ENCODE measurements around the gene IDH2. TPM values are rescaled to one million over a fixed set of nuclear protein-coding genes. Genes with fewer than 3 reads are reported as not detected.
"Not testable (repeated sequence)": the region's sequence is repeated elsewhere in the genome, so short reads cannot be mapped to it uniquely, and the experiment has no call there.

IDH2 gene
- 100 to 1,000 TPM; 291 to 301 TPM for total RNA-seq

- peaks cover 5% of the 10 kb centered on the region for H3K27me3 Mint-ChIP-seq (ENCODE audit: low read depth)
- H3K4me1 Mint-ChIP-seq (ENCODE audit: low read depth), result peaks cover 54% of the 10 kb centered on the region
- no peaks in the 10 kb centered on the region for H3K9me3 Mint-ChIP-seq (ENCODE audit: insufficient read depth)
- H3K4me3 Mint-ChIP-seq, result peak within 1 kb of the TSS; percentile 93
- ATAC-seq (peak; percentile 85), DNase-seq (peak; percentile 75)
- H3K36me3 Mint-ChIP-seq (ENCODE audit: low read depth), result peaks cover 33% of the 10 kb centered on the region
- peak within 1 kb of the TSS; percentile 99 for H3K27ac Mint-ChIP-seq
- POLR2A ChIA-PET, result interaction anchor here (0.7 to 1.8 kb wide), 9 partner anchors 40 to 208 kb away, joined by 3 to 6 read pairs (median 4); partner anchors contain the start of genes AP3S2, CIB1, GDPGP1 and SEMA4B
- CTCF ChIA-PET, result interaction anchor here (0.7 to 5.8 kb wide), 8 partner anchors 11 to 227 kb away, joined by 3 to 40 read pairs (median 3); partner anchors contain the start of genes CIB1 and GDPGP1
Measured at GRCh38 chr15:90101969-90102890, at the start of gene IDH2. TSS of gene IDH2 (minus strand) at chr15:90102468. CDS start at chr15:90102390, 78 bp downstream.

- H3K27me3 Mint-ChIP-seq (ENCODE audit: low read depth); H3K4me3 Mint-ChIP-seq; H3K27ac Mint-ChIP-seq; DNase-seq; H3K36me3 Mint-ChIP-seq (ENCODE audit: low read depth); H3K9me3 Mint-ChIP-seq (ENCODE audit: insufficient read depth); POLR2A ChIA-PET; H3K4me1 Mint-ChIP-seq (ENCODE audit: low read depth); ATAC-seq: not testable (repeated sequence)
- CTCF ChIA-PET, result interaction anchor here (0.8 to 1.3 kb wide), 3 partner anchors 8 to 143 kb away, joined by 3 to 4 read pairs (median 3); no protein-coding TSS in a partner anchor
Measured at GRCh38 chr15:90150551-90150950, 48.3 kb upstream of the IDH2 start.

- no peaks in the 10 kb centered on the region for H3K27me3 Mint-ChIP-seq (ENCODE audit: low read depth)
- H3K27ac Mint-ChIP-seq, result no peak overlapping the region
- ChIA-PET POLR2A (interaction anchor here (0.6 to 1.3 kb wide), 2 partner anchors 51 to 155 kb away, joined by 3 read pairs; no protein-coding TSS in a partner anchor), CTCF (interaction anchor here (1.2 to 1.4 kb wide), 3 partner anchors 50 to 71 kb away, joined by 3 to 5 read pairs (median 5); no protein-coding TSS in a partner anchor)
- H3K4me1 Mint-ChIP-seq (ENCODE audit: low read depth), result peaks cover 10% of the 10 kb centered on the region
- ATAC-seq (no peak), DNase-seq (no peak)
- H3K9me3 Mint-ChIP-seq (ENCODE audit: insufficient read depth), result no peaks in the 10 kb centered on the region
- no peak overlapping the region for H3K4me3 Mint-ChIP-seq
- no peaks in the 10 kb centered on the region for H3K36me3 Mint-ChIP-seq (ENCODE audit: low read depth)
Measured at GRCh38 chr15:90149609-90150340, 47.5 kb upstream of the IDH2 start.

- H3K4me3 Mint-ChIP-seq; ATAC-seq; H3K9me3 Mint-ChIP-seq (ENCODE audit: insufficient read depth); H3K27ac Mint-ChIP-seq; DNase-seq; H3K36me3 Mint-ChIP-seq (ENCODE audit: low read depth); POLR2A ChIA-PET; H3K27me3 Mint-ChIP-seq (ENCODE audit: low read depth): not testable (repeated sequence)
- CTCF ChIA-PET, result interaction anchor here (2.0 to 3.2 kb wide), 2 partner anchors 76 to 87 kb away, joined by 4 to 11 read pairs; partner anchors contain the start of genes CIB1 and GDPGP1
- peaks cover 27% of the 10 kb centered on the region for H3K4me1 Mint-ChIP-seq (ENCODE audit: low read depth)
Measured at GRCh38 chr15:90146198-90146761, 44.0 kb upstream of the IDH2 start.

GRCh38 chr15:90145761-90146160 is 43.5 kb upstream of the IDH2 start:
- Mint-ChIP-seq H3K9me3 (ENCODE audit: insufficient read depth) (no peaks in the 10 kb centered on the region), H3K27me3 (ENCODE audit: low read depth) (no peaks in the 10 kb centered on the region), H3K27ac (no peak overlapping the region), H3K4me1 (ENCODE audit: low read depth) (peaks cover 30% of the 10 kb centered on the region), H3K4me3 (no peak overlapping the region), H3K36me3 (ENCODE audit: low read depth) (peaks cover 1% of the 10 kb centered on the region)
- ChIA-PET POLR2A (no interaction called here), CTCF (interaction anchor here (2.0 to 3.2 kb wide), 2 partner anchors 76 to 88 kb away, joined by 4 to 11 read pairs; partner anchors contain the start of genes CIB1 and GDPGP1)
- ATAC-seq (no peak), DNase-seq (no peak)

GRCh38 chr15:90145259-90145658 is 43.0 kb upstream of the IDH2 start:
- ChIA-PET CTCF (interaction anchor here (2.0 to 3.2 kb wide), 2 partner anchors 77 to 88 kb away, joined by 4 to 11 read pairs; partner anchors contain the start of genes CIB1 and GDPGP1), POLR2A (no interaction called here)
- no peak for DNase-seq
- H3K4me1 Mint-ChIP-seq (ENCODE audit: low read depth), result peaks cover 30% of the 10 kb centered on the region
- H3K4me3 Mint-ChIP-seq, result no peak overlapping the region
- H3K27ac Mint-ChIP-seq, result no peak overlapping the region
- ATAC-seq, result no peak
- H3K9me3 Mint-ChIP-seq (ENCODE audit: insufficient read depth), result no peaks in the 10 kb centered on the region
- peaks cover 1% of the 10 kb centered on the region for H3K36me3 Mint-ChIP-seq (ENCODE audit: low read depth)
- H3K27me3 Mint-ChIP-seq (ENCODE audit: low read depth), result no peaks in the 10 kb centered on the region

GRCh38 chr15:90143166-90143655 is 40.9 kb upstream of the IDH2 start:
- no peaks in the 10 kb centered on the region for H3K9me3 Mint-ChIP-seq (ENCODE audit: insufficient read depth)
- ChIA-PET POLR2A (interaction anchor here (1.3 to 1.7 kb wide), 3 partner anchors 41 to 49 kb away, joined by 3 to 5 read pairs (median 5); partner anchors contain the start of gene IDH2), CTCF (interaction anchor here (0.7 to 3.5 kb wide), 29 partner anchors 8 to 339 kb away, joined by 3 to 29 read pairs (median 4); partner anchors contain the start of genes IDH2, NGRN and SEMA4B)
- peaks cover 11% of the 10 kb centered on the region for H3K36me3 Mint-ChIP-seq (ENCODE audit: low read depth)
- peaks cover 40% of the 10 kb centered on the region for H3K4me1 Mint-ChIP-seq (ENCODE audit: low read depth)
- peak overlapping the region; percentile 12 for H3K4me3 Mint-ChIP-seq
- peak overlapping the region; percentile 61 for H3K27ac Mint-ChIP-seq
- peak; percentile 84 for ATAC-seq
- H3K27me3 Mint-ChIP-seq (ENCODE audit: low read depth), result no peaks in the 10 kb centered on the region
- DNase-seq, result peak; percentile 79

- ATAC-seq, result peak; percentile 80
- peak; percentile 69 for DNase-seq
- peak overlapping the region; percentile 64 for H3K27ac Mint-ChIP-seq
- peaks cover 40% of the 10 kb centered on the region for H3K4me1 Mint-ChIP-seq (ENCODE audit: low read depth)
- H3K36me3 Mint-ChIP-seq (ENCODE audit: low read depth), result peaks cover 11% of the 10 kb centered on the region
- H3K9me3 Mint-ChIP-seq (ENCODE audit: insufficient read depth), result no peaks in the 10 kb centered on the region
- H3K27me3 Mint-ChIP-seq (ENCODE audit: low read depth), result no peaks in the 10 kb centered on the region
- ChIA-PET POLR2A (interaction anchor here (0.7 to 1.7 kb wide), 5 partner anchors 40 to 249 kb away, joined by 3 to 5 read pairs (median 3); partner anchors contain the start of genes AP3S2, IDH2 and NGRN), CTCF (interaction anchor here (0.7 to 3.5 kb wide), 28 partner anchors 9 to 340 kb away, joined by 3 to 29 read pairs (median 4); partner anchors contain the start of genes IDH2, NGRN, SEMA4B and TTLL13)
- peak overlapping the region; percentile 12 for H3K4me3 Mint-ChIP-seq
Measured at GRCh38 chr15:90142216-90143165, 40.2 kb upstream of the IDH2 start.

- H3K4me3 Mint-ChIP-seq, result no peak overlapping the region
- H3K4me1 Mint-ChIP-seq (ENCODE audit: low read depth), result peaks cover 40% of the 10 kb centered on the region
- ATAC-seq (no peak), DNase-seq (no peak)
- no peaks in the 10 kb centered on the region for H3K27me3 Mint-ChIP-seq (ENCODE audit: low read depth)
- H3K9me3 Mint-ChIP-seq (ENCODE audit: insufficient read depth), result no peaks in the 10 kb centered on the region
- H3K27ac Mint-ChIP-seq, result no peak overlapping the region
- ChIA-PET POLR2A (interaction anchor here (0.8 to 1.7 kb wide), 2 partner anchors 39 to 248 kb away, joined by 3 to 5 read pairs; partner anchors contain the start of genes AP3S2 and IDH2), CTCF (interaction anchor here (1.6 to 3.5 kb wide), 4 partner anchors 39 to 141 kb away, joined by 3 to 29 read pairs (median 14); partner anchors contain the start of gene IDH2)
- peaks cover 11% of the 10 kb centered on the region for H3K36me3 Mint-ChIP-seq (ENCODE audit: low read depth)
Measured at GRCh38 chr15:90141646-90142045, 39.4 kb upstream of the IDH2 start.

GRCh38 chr15:90139549-90139948 is 37.3 kb upstream of the IDH2 start:
- POLR2A ChIA-PET, result interaction anchor here (1.0 kb wide), 1 partner anchor 18 kb away, joined by 3 read pairs; no protein-coding TSS in a partner anchor
- peaks cover 39% of the 10 kb centered on the region for H3K4me1 Mint-ChIP-seq (ENCODE audit: low read depth)
- H3K27ac Mint-ChIP-seq, result peak overlapping the region; percentile 37
- H3K36me3 Mint-ChIP-seq (ENCODE audit: low read depth), result peaks cover 11% of the 10 kb centered on the region
- H3K9me3 Mint-ChIP-seq (ENCODE audit: insufficient read depth); ATAC-seq; H3K27me3 Mint-ChIP-seq (ENCODE audit: low read depth): not testable (repeated sequence)
- H3K4me3 Mint-ChIP-seq, result peak overlapping the region; percentile 10
- peak; percentile 78 for DNase-seq
- CTCF ChIA-PET, result interaction anchor here (0.7 kb wide), 1 partner anchor 400 kb away, joined by 3 read pairs; no protein-coding TSS in a partner anchor

Data from activated CD8-positive, alpha-beta T cell treated with anti-CD3 and anti-CD28 coated beads, Interleukin-2, amount 10 ng/mL, durations not matched to agents 7 days and 5 days (primary cell).